Epithelial cell of esophagus (primary cell): Measurements from ENCODE around the gene ATP8B4.
A peak's percentile ranks its signal among the peaks of the same experiment; 100 is the strongest.

ENCODE experiments used
- DNase-seq: peaks from one replicate; pipeline ENCODE4 v3.0.0; 2010; ENCODE audit warnings: low read depth
- H3K4me3 ChIP-seq: 2 replicates; pipeline ENCODE4 v1.5.1; 2011; ENCODE audit warnings: mild to moderate bottlenecking, low read length, control low read depth
- TF ChIP-seq, protein P1 (sequence below): IDR thresholded peaks from 2 replicates; pipeline ENCODE4 v1.5.1; 2011; ENCODE audit warnings: low read depth, mild to moderate bottlenecking, low read length, control low read depth, inconsistent platforms; ENCODE audit not compliant: insufficient read depth; ENCODE audit errors: missing control alignments

The ATP8B4 gene

DNA sequence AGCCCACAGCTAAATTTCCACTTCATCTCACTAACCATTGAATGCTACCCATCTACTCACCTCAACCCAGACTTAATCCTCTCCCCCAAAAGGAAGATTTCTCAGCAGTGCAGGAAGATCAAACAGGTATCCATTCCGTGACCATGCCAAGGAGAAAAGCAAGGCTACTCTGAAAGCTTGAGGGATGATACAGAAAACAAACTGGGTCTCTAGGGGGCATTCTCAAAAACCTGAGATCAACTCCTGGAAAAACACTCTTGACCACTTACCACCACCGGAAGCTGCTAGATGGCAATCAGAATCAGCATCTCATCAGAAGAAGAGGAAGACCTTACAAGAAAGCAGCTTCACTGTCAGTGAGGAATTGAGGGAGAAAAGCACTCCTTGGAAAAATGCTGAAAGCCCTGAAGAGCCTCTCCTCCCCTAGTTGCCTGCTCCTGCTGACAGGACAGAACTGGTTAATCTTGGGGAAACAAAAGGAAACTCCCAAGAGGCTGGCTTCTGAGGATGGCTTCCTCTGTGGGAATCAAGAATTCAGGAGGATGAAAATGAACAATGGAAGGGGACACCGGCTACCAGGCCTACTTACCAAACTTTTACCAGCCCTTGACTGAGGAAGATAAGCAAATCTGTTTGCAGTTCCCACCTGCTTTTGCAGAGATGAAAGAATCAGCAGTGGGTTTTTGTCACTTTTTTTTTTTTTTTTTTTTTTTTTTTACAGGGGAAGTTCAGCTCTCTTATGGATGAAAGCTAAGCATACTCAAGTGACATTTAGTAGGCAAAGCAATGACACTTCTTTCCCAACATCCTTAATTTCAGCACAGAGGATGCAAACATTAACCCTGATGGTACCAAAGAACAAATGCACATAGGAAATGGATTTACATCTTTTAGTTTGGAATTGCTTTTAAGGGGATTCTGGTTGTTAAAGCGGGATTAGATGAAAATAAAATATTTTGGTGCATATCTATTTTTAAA, at the start of gene ATP8B4:
TSS of gene ATP8B4 (minus strand) at position 171 of the 978 bp plus-strand sequence. CDS start 12,267 bp downstream, outside the sequence.
- TF ChIP-seq, protein P1, sequence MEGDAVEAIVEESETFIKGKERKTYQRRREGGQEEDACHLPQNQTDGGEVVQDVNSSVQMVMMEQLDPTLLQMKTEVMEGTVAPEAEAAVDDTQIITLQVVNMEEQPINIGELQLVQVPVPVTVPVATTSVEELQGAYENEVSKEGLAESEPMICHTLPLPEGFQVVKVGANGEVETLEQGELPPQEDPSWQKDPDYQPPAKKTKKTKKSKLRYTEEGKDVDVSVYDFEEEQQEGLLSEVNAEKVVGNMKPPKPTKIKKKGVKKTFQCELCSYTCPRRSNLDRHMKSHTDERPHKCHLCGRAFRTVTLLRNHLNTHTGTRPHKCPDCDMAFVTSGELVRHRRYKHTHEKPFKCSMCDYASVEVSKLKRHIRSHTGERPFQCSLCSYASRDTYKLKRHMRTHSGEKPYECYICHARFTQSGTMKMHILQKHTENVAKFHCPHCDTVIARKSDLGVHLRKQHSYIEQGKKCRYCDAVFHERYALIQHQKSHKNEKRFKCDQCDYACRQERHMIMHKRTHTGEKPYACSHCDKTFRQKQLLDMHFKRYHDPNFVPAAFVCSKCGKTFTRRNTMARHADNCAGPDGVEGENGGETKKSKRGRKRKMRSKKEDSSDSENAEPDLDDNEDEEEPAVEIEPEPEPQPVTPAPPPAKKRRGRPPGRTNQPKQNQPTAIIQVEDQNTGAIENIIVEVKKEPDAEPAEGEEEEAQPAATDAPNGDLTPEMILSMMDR: no peak
- no peak within 1 kb of the TSS for H3K4me3 ChIP-seq
- no peak for DNase-seq

GRCh38 chr15:50168379-50168778, 49.3 kb upstream of the ATP8B4 start:
- TF ChIP-seq, protein P1: no peak
- DNase-seq: no peak
- no peak overlapping the region for H3K4me3 ChIP-seq

DNA sequence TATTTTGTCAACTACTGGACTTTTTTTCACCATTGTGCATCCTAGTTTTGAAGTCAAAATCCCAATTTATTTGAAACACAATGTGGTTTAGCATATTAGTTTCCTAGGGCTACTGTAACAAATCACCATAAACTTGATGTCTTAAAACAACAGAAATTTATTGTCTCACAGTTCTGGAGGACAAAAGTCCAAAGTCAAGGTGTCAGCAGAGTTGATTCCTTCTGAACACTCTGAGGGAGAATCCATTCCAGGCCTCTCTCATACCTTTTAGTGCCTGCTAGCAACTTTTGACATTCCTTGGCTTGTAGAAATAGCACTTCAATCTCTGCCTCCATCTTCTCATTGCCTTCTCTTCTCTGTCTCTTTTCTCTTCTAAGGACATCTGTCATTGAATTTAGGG, 48.1 kb upstream of the ATP8B4 start:
- TF ChIP-seq, protein P1: no peak
- DNase-seq: no peak
- no peak overlapping the region for H3K4me3 ChIP-seq

DNA sequence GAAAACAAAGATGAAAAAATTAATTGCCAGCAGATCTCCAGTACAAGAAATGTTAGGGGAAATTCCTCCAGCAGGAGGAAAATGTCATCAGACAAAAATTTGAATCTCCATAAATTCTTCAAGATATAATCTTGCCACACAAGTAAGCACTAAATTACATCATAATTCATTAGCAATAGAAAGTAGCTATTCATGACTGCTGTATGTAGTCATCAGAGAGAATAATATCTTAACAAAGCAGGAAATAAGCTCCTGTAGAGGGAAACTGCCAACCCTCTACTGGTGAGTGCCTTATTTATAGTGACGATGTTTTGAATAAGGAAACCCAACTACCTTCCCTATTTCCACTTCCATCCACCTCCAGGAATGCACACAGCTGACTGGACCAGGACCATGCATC, 47.2 kb upstream of the ATP8B4 start:
- peak; percentile 66 for DNase-seq

DNA sequence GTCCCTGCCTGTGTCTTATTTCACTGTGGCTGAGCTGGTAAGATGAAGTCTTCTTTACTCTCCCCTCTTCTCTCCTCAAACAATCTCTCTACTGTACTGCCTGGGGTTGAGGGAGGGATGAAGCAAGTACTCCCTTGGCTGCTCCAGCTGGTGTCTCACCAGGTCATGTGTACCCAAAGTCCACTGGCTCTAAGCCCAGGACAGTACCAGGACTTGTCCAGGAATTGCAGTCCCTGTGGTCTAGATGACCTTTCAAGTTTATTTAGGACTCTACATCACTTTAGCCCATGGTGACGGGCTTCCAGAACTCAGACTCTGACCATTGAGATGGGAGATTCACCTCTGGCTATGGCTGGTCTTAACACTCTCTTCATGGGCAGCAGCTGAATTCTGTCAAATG, 45.4 kb upstream of the ATP8B4 start:
- DNase-seq: no peak
- H3K4me3 ChIP-seq: no peak overlapping the region
- TF ChIP-seq, protein P1: no peak

More for the DNA sequence above, 47.2 kb upstream of the ATP8B4 start:
- TF ChIP-seq, protein P1: no peak
- no peak overlapping the region for H3K4me3 ChIP-seq

- H3K4me3 ChIP-seq: no peak overlapping the region
- TF ChIP-seq, protein P1: no peak
- no peak for DNase-seq
These were observed 44.8 kb upstream of the ATP8B4 start for GRCh38 chr15:50163719-50164410.
